ENCODE measurements around the gene FAF2.

FAF2 gene

DNA sequence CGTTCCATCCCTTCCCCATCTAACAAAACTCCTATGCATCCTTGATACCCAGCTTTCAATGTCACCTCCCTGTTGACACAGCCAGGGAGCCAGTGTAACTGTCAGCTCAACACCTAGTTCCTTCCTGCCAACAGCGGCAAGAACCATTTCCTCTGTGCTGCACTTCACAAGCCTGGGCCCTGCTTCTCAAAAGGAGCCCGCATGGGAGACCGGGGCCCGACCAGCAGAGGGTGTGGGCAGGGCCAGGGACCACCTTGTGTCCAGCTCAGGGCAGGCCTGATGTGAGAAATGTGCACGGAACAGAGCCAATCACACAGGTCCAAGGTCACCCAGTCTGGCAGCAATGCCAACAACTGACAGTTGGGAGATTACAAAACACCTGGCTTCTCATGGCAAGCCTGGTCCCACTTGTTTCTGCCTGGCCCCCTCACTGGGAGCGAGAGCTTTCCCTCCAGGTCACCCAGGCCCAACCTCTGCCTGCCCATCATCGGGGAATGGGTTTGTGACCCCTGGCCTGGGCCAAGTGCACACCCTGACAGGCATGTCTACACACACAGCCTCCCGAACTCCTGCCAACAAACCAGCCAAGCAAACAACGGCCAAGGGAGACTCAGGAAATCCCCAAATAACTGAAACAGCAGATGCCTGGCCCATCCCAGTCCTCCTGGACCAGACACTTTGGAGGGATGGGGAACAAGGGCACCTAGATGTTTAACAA, 85.9 kb downstream of the FAF2 start:
- no peak for DNase-seq

DNA sequence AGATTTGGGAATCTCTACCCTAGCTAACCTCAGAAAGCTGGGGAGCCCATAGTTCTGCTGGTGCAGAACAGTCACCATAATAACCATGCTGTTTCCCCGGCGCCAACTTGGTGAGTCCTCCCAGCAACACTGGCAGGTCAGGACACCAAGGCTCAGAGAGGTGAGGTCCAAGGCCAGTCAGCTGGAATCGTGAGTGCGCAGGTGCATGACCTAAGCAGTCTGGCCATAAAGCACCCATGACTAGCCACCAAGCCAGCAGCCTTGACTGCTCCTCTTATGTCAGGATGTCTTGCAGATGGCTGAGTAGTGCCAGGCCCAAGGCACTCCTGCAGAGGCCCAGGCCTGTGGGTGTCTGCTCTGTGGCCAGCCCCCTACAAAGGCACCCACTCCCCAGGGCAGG, 86.5 kb downstream of the FAF2 start:
- no peak for DNase-seq

DNA sequence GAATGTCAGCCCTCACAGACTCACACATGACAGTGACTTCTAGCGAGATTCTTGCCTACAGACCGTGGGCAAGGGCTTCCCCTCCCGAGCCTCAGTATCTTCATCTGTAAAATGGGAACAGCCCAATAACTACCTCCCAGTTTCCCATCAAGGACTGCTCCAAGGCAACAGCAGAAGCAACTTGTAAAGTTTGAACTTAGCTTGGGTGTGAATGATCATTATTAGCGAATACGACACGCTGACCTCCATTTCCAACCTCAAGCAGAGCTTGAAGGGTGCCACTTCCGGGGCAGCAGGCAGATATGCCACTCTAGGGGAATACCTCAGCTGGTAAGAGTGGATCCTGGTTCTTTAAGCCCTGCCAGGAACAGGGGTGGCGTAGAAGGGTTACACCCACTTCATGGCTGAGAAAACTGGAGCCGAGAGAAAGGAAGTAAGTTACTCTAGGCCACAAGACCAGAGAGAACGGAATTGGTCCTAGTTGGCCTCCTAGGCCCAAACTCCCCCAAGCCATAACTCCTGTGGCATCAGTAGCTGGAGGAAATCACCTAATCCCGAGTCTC, 87.0 kb downstream of the FAF2 start:
- DNase-seq, result no peak

DNA sequence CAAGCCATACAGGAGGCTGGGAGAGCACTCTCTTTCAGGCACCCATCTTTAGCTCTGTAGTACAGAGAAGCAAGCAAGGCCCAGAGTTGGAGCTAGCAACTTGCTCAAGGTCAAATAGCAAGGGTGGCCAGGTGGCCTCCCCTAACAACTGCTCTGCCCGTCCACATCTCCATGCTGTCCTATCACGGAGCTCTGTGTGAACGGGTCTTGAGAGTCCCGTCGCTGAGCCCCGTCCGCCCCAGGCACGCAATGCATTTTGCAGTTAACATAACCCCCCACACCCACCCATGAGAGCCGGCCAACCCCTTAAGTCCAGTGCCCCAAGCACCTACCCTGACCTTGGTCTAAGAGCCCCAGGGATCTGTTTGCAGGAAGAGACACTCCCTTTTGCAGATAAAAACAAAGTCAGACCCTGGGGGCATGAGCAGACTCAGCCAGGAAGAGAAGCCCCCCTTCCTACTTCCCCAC, 87.5 kb downstream of the FAF2 start:
- DNase-seq, result no peak

- DNase-seq, result peak; percentile 64
These were observed 88.1 kb downstream of the FAF2 start for GRCh38 chr5:176536132-176536901.

GRCh38 chr5:176536902-176537553, 88.8 kb downstream of the FAF2 start, which contains the start of gene RNF44:
RNF44 (minus strand) TSS chr5:176537402; CDS start chr5:176532472, 4,930 bp downstream.
- DNase-seq, result peak; percentile 97

DNA sequence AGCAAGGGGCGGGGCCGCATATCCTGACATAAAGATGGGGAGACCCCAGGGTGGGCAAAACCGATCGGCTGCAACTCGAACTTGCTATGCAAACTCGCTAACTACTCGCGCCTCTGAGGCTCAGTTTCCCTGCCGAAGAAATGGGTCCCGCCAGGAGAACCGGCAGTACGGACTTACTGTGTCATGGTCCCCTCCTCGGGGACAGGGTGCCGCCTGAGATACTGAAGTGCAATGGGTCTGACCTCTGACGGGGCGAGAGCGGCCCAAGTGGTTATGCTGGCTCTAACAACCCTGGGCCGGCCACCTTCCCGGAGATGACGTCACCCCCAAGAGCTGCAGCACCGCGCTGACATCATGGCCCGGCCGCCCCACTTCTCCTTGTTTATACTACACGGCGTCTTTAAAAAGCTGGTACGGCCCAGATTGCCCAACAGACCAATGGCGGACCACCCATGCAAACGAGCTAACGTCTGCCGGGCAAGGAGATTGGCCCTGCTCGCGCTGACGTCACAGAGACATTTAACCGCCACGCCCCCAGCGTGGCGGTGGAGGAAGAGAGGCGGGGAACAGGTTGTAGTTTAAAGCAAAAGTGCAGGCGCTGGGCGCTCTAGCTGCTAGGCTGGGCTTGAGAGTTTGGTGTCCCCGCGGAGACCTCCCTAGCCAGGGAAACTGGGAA, 89.5 kb downstream of the FAF2 start:
- DNase-seq, result peak; percentile 96

DNA sequence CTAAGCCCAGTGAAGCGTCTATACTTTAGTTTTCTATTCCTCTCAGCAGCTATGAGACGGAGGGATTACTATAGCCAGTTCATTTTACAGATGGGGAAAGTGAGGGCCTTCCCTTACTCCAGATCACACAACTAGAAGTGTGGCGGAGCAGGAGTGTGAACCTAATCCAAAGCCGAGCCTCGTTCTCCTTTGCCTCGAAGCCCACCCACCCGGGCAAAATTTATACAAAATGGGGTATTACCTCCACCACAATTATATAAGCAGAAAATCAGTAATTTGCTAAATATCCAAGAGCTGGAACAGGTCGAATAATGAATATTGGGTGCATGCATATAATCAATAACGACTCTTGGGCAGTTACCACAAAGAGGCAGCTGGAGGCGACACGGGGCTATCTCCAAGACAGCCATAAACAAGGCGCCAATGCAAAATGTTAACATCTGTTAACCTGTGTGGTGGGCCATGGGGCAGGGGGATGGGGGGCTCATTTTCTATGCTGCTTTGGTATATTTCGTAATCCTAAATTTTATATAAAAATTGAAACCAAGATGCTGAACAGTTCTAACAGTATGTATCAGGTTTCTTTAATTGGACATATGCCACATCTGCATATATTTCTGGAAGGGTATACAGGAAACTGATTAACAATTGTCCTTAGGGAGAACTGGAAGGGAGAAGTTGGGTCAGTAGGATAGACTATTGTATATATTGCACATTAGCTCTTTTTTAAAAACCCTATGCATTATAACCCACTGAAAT, 90.2 kb downstream of the FAF2 start:
- DNase-seq, result no peak

GRCh38 chr5:176538989-176539384, 90.8 kb downstream of the FAF2 start:
- no peak for DNase-seq

DNA sequence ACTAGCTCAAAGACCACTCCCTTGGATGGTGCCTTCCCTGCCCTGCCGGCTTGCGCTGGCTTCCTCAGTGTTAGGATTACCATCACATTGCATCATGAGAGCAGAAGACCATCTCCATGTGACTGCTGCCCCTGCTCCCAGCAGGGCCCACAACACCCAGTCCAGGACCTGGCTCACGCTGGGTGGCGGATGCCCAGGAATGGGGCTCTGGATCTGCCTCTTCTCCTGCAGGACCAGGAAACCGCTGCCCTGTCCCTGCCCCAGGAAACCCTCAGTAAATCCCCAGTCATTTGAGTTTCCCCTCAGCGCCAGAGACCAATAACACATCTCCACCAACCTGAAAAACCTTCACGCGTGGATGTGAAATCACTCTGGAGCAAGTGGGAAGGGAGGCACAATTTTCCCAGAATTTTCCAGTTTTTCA, 92.3 kb downstream of the FAF2 start:
- no peak for DNase-seq

DNA sequence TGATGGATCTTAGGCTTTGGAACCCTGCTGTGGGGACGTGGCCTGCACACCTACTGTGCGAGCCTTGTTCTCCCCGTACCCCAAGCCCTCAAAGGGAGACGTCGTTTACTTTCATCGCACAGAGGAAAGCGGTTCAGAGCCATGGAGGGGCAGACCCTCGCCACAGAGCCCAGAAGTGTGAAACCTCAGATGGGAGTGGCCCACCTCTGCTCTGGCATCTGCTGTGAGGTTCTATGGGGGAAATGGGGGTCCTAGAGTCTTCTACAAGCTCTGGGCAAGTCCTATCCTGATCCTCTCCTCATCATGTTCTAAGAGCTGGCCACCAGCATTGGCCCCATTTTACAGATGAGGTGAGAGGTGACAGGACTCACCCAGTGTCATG, 92.8 kb downstream of the FAF2 start:
- no peak for DNase-seq

- peak; percentile 58 for DNase-seq
These were observed 93.4 kb downstream of the FAF2 start for GRCh38 chr5:176541338-176542134.

GRCh38 chr5:176542135-176542595, 94.0 kb downstream of the FAF2 start:
- DNase-seq, result peak; percentile 62

GRCh38 chr5:176542596-176543427, 94.6 kb downstream of the FAF2 start:
- no peak for DNase-seq

DNA sequence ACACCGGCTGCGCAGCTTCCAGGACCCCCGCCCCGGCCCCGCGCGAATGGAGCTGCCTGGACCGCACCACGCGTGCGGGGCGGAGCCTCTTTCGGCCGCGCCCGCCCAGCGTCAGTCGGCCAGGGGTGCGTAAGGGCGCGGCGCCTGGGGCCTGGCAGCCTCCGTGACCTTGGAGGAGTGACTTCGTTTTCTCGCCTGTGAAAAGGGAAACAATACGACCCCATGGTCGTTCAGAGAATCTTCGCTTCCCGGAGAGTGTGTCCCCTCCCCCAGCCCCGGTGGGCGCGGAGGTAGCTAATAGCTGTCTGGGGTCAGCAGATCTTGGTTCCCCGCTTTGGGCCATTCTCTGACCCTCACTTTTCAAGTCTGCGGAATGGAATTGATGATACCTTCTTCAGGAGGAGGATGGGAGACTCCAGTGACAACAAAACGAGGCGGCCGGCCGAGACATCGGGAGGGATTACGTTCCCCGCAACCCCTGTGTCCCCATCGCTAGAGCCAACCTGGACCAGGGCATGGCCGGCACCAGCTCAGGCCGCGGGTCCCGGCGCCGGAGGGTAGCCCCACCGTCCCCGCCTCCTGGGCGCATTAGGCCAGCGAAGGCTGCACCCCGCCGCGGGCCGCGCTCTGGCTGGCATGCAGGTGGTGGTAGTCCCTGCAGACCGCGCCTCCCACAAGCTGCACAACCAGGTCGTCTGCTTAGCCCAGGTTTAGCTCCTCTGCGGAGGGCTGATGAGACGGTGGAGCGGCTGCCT, 95.4 kb downstream of the FAF2 start:
- DNase-seq, result peak; percentile 36

- DNase-seq, result no peak
These were observed 97.2 kb downstream of the FAF2 start for GRCh38 chr5:176545388-176545736.

DNA sequence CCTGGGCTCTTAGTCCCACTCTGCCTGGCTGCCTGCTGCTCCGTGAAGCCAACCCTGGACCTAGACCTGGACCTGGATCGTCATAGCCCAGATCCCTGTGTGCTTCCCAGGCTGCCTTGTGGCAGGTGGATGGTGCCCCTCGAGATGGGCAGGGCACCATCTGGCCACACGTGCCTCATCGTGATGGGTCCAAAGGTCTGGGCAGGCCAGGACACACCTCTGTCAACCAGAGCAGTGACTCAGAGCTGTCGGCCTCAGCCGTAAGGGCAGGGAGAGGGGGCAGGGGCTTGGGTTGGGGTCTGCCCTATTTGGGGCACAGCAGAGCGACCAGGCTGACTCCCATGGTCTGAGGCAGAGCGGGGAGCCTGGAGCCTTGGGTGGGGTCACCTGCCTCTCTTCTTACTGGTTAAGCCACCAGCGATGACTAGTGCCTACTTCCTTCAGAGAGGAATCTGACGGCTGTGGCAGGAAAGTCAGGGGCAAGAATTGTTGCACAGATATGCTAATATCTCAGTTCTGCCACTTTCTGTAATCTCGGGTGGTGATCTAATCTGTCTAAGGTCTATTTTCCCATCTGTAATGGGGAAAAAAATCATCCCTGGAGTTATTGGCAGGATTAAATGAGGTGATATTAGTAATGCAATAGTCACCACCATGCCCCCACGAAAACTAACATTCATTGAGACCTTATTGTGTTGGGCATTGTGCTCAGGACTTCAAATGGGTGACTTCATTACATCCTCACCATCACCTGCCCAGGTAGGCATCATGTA, 97.7 kb downstream of the FAF2 start:
- DNase-seq, result no peak

- DNase-seq, result no peak
These were observed 99.6 kb downstream of the FAF2 start for GRCh38 chr5:176547802-176548201.

Measured in activated T-cell treated with anti-CD3 and anti-CD28 coated beads for 4 hours (primary cell).